Islet precursor cell (in vitro differentiated cells): Measurements from ENCODE around the gene MPP2.
"Not testable (repeated sequence)": the region's sequence is repeated elsewhere in the genome, so short reads cannot be mapped to it uniquely, and the experiment has no call there.

Source experiments
- DNase-seq: peaks from one replicate; pipeline ENCODE4 v3.0.0-alpha.2; 2018

MPP2 gene

DNA sequence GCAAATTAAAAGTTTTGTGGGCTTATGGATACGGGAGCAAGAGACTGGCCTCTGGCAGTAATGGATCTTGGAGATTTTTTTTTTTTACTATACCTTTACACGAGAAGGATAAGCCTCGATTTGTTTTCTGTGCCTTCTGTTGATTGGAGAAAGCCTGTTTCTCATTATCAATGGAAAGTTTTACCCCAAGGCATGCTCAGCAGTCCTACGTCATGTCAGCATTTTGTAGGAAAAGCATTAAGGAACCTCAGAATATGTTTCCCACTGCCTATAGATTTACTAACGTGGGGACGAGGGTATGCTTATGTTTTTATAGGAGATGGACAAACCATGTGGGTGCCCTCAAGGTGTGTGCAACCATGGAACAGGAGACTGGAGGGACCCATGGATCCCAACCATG lies 33.5 kb downstream of the MPP2 start:
- DNase-seq, result no peak

DNA sequence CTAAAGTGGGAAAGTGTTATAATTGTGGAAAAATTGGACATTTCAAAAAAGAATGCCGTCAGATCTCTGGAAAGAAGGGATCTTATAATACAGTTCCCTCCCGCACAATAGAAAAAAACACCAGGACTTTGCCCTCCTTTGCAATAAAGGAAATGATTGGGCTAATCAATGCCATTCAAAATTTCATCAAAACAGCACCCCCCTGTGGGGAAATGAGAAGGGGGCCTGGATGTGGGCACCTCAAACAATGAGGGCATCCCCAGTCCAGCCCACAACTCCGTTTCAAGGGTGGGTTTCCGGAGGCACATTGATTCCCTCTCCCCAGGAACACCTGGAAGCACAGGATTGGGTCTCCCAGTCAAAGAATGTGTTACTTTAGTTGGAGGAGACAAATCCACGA lies 34.2 kb downstream of the MPP2 start:
- DNase-seq, result no peak

DNA sequence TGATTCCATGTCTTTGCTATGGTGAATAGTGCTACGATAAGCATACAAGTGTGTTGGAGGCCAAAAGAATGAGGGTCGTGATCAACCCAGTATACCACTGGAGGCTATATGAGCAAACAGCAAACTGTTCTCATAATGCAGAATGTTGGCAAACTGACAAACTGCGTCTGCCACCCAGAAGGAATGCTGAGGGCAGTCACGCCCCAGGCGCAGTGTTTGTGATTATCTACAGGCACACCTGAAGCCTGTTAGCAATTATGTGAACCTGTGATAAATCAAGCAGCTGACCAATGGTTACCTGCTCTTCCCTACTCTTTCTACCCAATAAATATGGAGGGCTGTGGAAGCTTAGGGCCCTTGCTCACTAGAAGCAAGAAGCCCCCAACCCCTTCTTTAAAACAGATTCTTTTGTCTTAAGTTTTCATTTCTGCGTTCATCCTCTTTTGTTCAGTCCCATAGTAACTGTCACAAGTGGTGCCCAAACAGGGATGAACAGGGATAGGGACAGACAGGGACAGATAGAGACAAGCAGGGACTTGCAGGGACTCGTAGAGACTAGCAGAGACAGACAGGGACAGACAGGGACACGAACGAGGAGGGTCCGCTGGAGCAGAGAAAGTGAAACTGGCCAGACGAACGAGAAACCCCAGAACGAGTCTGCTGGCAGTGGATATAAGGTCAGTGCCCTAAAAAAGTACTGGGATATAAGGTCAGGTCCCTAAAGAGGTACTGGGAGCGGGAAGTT lies 35.2 kb downstream of the MPP2 start:
- DNase-seq, result no peak

DNA sequence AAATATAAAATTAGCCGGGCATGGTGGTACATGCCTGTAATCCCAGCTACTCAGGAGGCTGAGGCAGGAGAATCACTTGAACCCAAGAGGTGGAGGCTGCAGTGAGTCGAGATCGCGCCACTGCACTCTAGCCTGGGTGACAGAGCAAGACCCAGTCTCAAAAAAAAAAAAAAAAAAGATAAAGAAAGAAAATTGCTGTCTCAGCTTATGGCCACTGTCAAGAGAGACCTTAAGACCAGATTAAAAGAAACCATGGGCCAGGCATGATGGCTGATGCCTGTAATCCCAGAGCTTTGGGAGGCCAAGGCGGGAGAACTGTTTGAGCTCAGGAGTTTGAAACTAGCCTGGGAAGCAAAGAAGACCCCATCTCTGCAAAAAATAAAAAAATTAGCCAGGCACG lies 38.3 kb downstream of the MPP2 start:
- DNase-seq, result not testable (repeated sequence)

DNA sequence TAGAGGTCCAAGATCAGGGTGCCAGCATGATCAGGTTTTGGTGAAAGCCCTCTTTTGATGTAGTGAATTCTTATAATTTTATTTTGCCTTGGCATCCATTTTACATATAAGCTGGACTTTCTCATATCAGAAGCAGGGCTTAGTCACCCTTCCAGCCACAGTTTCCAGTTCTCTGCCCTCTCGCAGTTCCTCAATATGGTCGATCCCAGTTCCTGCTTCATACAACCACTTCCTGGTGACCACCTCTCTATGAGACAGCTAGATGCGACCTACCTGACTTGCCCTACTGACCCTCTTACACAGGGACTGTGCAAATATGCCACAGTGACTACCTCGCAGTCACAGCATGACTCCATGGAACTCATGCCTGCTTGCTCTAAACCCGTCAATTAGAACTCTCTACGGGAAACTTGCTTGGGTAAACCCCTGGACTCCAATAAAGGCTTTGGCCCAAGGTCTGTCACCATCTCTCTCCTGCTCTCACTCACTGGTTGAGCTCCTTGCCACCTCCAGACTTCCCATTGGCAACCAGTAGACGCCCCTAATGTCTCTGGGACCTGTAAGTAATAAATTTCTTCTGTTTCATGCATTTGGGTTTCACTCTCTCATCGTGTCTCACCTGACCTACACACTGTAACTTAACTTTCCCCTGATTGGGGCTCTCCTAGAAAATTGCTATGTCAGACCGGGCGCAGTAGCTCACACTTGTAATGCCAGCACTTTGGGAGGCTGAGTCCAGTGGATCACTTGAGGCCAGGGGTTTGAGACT lies 38.9 kb downstream of the MPP2 start:
- no peak for DNase-seq

DNA sequence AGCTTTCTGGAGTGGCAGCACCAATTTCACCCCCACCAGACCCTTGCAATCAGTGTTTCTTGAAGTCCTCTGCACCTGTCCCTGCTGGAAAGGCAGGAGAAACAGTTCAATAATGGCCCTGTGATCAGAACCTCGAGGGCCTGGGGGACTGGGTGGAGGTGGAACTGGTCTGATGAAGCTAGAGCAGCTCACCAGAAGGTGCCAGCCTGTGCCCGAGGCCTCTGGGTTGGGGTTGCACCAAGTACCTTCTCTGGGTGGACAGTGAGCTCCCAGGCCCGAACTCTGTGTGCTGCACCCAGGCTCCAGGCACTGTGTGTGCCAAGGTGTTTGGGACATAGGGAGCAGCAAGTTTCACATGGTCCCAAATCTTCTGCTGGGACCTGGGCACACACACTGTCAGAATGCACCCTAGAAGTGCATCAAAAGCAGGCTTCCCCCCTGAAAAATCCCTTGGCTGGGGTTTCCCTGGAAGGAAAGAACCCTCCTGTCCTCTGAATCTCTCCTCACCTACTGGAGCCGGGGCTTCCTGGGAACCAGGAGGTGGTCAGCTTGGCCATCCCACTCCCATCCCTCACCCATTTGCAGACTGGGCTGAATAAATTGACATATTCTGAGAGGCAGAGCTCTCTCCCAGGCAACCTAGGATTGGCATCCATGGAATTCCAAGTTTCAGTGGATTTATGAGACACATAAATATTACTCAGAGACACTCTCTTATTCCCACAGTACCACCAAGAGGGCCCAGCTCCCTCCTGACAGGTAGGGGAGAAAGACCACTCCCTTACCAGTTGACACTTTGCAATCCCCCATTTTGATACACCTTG lies 43.0 kb downstream of the MPP2 start:
- no peak for DNase-seq

DNA sequence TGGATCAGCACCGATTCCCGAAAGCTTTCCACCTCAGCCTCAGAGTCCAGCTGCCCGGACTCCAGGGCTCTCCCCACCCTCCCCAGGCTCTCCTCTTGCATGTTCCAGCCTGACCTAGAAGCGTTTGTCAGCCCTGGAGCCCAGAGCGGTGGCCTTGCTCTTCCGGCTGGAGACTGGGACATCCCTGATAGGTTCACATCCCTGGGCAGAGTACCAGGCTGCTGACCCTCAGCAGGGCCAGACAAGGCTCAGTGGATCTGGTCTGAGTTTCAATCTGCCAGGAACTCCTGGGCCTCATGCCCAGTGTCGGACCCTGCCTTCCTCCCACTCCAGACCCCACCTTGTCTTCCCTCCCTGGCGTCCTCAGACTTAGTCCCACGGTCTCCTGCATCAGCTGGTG lies 45.4 kb downstream of the MPP2 start:
- DNase-seq, result no peak

DNA sequence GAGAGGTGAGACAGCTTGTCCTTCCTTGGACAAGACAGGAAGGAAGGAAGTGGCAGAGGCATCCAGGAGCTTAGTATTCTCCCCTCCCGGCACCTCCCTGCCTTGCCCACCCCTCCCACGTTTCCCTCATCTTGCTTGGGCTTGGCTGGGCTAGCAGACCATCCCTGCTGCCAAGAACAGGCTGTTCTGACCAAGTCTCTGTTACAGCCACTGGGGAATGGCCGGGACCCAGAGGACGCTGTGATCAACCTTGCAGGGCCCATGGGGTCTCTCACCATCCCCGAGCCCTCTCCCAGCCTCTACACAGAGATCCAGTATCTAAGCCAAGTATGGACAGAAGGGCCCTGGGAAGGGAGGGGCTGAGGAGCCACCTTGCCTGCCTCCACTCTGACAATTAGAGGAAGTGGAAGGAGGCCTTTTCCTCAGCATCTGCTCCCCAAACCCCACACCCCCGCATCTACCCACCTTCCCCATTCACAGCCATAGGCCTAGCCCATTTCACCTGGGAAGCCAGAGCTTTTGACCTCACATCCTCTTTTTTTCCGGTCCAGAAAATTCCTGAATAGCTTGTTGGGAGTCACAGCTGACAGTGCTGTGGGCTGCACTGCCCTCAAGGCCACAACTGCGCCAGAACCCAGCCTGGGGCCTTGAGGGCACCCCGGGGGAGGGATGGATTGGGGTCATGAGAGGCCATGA lies 46.3 kb downstream of the MPP2 start:
- DNase-seq, result no peak

DNA sequence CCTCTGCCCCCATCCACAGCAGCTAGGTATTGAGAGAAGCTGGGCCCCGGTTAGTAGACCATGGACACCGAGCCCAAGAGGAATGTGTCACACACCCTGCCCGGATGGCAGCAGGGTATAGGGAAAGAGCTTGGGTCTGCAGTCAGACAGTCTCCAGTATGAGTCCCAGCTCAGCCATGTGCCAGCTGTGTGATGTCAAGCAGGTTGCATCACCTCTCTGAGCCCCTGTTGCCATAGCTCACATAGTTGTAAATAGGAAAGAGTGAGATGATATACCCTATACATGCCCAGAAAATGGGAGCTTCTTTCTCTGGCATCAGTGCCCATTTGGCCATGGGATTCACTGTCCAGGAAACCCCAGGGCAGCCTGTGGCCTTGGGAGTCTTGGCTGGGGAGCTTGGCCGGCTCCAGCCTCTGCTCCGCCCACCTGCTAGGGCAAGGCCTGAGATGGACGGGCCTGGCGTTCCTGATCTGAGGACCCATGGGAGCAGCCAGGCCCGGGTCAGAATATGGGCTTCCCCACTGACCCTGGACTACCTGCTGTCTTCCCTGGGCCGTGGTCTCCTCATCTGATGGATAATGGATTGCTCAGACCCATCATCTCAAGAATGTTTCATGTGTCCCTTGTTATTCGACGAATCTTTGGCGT lies 47.1 kb downstream of the MPP2 start:
- DNase-seq, result no peak

DNA sequence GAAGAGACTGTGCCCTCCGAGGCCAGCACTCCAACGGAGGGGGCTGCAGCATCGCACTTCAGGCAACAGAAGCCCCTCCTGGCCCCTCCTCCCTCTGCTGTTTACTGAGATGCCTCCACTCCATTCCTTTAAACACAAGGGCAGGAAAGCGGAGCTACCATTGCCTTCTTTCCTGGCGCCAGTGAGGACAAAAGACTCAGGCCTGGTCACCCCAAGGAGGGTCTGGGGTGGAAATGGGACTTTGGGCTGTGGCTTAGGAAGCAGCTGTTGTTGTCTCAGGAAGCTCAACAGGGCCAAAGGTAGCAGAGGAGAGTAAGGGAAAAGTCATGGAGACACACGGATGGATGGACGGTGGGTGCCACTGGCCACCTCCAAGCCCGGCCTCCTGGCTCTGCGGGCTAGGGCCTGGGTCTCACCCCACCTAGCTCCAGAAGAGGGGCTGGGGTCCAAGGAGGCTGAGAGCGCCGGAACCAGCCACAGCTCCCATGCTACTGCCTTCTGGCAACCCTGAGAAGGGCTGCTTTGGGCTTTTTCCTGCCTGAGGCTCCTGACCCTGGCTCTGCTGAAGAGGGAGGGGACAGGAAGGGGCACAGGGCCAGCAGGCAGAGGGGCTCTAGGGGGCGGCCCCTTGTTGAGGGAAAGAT lies 49.3 kb downstream of the MPP2 start:
- DNase-seq, result no peak

DNA sequence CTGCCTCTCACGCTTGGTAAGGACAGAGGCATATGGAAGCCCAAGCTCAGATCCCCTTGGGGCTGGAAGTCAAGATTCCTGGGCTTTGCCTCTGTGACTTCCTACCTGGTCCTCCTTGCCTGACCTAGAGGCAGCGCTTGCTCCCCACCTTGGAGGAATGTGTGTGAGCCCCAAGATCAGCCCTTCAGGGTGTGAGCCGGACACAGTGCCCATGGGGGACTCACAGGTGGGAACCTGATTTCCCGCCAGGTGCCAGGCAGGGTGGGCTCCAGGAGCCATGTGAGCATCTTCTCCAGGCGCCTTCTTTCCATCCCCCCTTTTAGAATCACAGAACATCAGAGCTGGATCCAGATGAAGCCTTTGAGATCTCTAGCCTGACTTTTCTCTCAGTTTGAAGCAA lies 50.2 kb downstream of the MPP2 start:
- no peak for DNase-seq

DNA sequence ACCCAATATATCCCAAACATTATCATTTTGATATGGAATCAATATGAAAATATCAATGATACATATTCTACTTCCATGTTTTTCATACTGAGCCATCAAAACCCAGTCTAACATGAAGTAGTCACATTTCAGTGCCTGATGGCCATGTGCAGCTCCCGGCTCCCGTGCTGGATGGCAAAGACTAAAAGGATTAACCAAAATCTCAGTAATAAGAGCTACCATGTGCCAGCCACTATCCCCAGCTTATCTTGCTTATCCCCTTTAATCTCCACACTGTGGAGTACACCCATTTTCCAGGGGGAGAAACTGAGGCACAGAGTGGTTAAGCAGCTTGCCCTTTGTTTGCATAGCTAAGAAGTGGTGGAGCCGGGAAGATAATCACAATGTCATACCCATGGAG lies 51.2 kb downstream of the MPP2 start:
- DNase-seq, result no peak

DNA sequence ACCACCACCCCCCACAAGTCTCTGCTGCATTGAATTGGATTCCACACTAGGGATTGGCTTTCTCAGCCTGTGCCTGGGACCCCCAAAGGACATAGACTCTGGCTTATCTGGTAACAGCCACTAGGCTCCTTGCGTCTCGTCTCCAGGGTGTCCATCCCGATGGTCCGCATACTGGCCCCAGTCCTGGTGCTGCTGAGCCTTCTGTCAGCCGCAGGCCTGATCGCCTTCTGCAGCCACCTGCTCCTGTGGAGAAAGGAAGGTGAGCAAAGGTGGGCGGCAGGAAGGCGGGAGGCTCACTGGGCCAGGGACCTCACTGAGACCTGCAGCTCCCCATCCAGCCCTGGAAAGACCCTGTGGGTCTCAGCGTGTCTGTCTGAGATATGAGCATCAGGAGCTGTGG lies 52.3 kb downstream of the MPP2 start:
- no peak for DNase-seq

DNA sequence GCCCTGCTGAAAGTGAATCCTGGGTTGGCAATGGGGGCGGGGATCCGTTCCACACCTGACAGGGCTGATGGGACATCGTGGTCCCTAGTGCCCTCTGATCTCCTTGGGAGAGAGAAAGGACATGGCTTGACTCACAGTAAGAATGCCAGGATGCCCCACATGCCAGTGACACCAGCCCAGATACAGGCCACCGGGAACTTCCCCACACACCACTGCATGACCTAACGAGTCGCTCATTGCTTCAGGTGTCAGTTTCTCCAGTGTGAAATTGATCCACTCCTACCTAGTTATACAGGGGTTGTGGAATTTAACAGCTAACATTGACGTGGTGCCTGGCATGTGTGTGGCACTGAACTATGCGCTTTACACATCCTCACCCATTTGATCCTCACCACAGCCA lies 52.8 kb downstream of the MPP2 start:
- no peak for DNase-seq

DNA sequence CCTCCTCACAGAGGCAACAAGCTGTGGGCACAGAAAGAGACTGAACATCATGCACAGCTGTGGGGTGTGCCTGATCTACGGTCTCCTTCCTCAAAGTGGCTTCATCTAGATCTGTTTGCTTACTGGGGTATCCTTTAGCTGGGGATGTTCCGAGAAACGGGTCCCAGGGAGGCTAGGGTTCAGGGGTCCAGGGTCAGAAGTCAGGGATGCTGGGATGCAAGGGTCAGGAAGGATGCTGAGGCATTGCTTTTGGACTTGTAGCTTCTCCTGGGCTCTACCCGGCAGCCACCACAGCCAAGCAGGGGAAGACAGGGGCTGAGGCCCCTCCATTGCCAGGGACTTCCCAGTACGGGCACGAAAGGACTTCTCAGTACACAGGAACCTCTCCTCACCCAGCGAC lies 53.8 kb downstream of the MPP2 start:
- DNase-seq, result no peak

DNA sequence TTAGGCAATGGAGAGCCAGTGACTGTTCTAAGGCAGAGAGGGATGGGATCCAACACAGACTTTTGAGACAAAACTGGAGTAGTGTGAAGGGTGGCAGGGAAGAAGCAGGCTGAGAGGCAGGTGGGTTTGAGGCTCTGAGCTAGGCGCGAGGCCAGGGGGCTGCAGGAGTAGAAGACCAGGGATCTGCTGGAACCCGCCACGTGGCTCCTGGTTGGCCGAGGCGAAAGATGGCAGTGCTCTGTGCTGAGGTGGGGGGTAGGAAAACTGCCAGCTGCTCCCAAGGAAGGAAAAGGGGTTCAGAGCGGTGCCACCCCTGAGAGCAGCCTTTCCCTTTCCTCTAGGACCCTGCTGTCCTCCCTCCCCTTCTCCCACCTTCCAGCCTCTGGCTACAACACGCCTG lies 54.8 kb downstream of the MPP2 start:
- no peak for DNase-seq

DNA sequence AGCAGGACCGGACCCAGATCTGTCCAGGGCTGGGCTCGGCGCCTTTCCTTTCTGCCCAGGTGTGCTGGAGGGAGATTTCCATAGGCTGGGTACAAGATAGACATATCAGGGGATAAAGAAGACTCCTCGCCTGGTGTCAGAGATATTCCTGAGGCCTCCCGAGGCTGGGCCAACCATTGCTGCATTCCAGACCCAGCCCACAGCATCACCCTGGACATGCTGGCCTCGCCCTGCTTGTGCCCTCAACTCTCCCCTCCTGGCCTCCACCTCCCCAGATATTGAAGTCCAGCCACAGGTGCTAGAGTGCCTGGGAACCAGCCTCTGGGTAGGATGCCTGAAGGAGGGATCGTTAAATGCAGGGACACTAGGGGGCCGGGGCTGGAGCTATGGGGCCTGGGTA lies 58.2 kb downstream of the MPP2 start:
- no peak for DNase-seq

DNA sequence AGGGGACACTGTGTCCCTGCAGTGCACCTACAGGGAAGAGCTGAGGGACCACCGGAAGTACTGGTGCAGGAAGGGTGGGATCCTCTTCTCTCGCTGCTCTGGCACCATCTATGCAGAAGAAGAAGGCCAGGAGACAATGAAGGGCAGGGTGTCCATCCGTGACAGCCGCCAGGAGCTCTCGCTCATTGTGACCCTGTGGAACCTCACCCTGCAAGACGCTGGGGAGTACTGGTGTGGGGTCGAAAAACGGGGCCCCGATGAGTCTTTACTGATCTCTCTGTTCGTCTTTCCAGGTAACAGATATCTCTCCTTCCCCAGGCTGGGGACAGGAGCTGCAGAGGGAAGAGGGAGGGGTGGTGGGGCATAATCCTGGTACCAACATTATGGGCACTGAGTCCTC lies 58.7 kb downstream of the MPP2 start:
- no peak for DNase-seq

DNA sequence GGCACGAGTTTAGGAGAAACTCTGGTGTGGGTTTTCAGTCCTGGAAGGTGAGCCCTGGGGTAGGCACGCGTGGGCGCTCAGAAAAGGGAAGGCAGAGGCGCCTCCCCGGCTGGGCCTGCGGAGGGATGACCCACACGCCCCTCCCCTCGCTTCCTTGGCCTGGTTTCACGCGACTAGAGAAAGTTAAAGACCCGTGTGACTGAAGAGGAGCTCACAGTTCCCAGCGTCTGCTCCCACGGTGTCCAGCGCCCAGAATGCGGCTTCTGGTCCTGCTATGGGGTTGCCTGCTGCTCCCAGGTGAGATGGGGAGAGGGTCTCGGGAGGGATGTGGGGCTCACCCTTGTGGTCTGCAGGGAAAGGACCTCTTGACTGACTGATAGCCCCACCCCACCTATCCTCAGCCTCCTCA lies 60.4 kb downstream of the MPP2 start, which contains the start of gene CD300LG:
CD300LG (plus strand) TSS at position 214 of the 409 bp plus-strand sequence; CDS start at position 255, 41 bp downstream.
- DNase-seq, result peak; percentile 70

DNA sequence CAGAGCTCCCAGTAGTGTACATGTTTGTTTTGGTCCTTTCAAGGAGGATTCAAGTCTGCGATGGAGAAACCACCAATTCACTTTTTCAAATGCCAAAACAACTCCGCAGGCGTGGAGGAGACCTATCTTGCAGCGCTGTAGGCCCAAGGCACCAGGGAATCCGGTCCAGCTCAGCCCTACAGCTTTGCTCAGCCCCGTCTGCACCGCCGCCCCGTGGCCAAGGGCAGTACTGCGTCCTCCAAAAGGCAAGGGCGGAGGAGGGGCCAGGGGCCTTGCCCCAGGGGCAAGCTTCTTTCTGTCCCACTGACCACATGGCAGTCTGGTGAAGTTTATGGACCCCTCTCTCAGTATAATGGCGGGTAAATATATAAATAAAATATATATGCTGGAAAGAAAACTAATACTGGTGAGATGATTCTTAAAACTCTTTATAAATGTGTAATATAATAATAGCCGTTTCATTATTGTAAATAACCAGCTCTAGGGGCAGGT lies 61.1 kb downstream of the MPP2 start:
- DNase-seq, result peak; percentile 95

DNA sequence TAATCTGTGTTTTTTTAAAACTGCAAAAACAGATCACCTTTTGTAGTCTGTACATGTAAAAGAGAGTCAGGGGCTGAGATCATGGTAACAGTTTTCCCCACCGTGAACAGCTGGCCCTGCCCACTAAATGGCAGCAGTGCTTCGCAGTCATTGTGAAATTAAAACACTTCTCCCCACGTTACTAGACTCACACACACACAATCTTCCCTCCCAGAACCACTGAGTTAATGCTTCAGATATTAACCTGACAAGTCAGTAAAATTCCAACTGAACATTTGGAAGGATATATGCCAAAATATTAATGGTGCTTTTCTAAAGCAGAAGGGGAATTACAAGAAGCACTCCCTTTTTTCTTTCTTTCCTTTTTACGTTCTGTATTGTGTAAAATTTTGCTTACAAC lies 61.6 kb downstream of the MPP2 start:
- DNase-seq, result no peak

DNA sequence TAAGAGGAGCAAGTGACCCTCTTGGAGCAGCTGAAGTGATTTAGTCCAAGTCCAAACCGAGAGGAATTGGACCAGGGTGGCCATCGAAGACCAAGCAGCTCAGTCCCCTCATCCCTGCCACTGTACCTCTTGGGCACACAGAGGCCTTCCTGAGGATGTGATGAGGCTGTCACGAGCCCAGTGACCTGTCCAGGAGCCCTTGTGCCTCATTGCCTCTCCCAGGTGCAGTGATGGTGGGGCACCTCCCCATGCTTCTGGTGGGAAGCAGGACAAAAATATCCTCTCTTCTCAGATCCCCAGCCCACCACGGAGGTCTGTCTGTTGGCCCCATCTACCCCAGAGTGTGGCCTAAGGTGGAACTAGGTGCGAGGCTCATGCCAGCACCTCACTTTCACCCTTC lies 63.1 kb downstream of the MPP2 start:
- DNase-seq, result no peak
